GM21360 (cell line): ENCODE results near the gene PLEKHB1.
"Not testable (repeated sequence)": the region's sequence is repeated elsewhere in the genome, so short reads cannot be mapped to it uniquely, and the experiment has no call there.

ENCODE experiments used
- ATAC-seq: cut with Tn5 transposase; IDR thresholded peaks from one replicate; pipeline ENCODE4 v1.9.1; 2021; ENCODE audit warnings: mild to moderate bottlenecking, moderate library complexity; ENCODE audit not compliant: unreplicated experiment

Gene PLEKHB1

GRCh38 chr11:73671701-73672100, 25.3 kb downstream of the PLEKHB1 start:
- no peak for ATAC-seq

- ATAC-seq, result not testable (repeated sequence)
Measured at GRCh38 chr11:73676552-73676951, 30.2 kb downstream of the PLEKHB1 start.

GRCh38 chr11:73680687-73681086, 34.3 kb downstream of the PLEKHB1 start:
- ATAC-seq, result no peak

- no peak for ATAC-seq
Measured at GRCh38 chr11:73693899-73694525, 47.6 kb downstream of the PLEKHB1 start.

- no peak for ATAC-seq
Measured at GRCh38 chr11:73705053-73705452, 58.7 kb downstream of the PLEKHB1 start.

GRCh38 chr11:73710964-73711363, 64.6 kb downstream of the PLEKHB1 start:
- ATAC-seq, result no peak
